Ammon's horn (tissue), 1 donor: ENCODE data around the gene PCGF3.
"Not testable (repeated sequence)": the region's sequence is repeated elsewhere in the genome, so short reads cannot be mapped to it uniquely, and the experiment has no call there.

Experiments used
- DNase-seq: peaks from one replicate; pipeline ENCODE4 v3.0.0-alpha.2; 2016; ENCODE audit warnings: low spot score

PCGF3 gene

GRCh38 chr4:668219-668618 lies 37.4 kb upstream of the PCGF3 start:
- not testable (repeated sequence) for DNase-seq

GRCh38 chr4:669806-670559 lies 35.6 kb upstream of the PCGF3 start:
- not testable (repeated sequence) for DNase-seq

- no peak for DNase-seq
Observed at GRCh38 chr4:671769-672168, 33.9 kb upstream of the PCGF3 start.

- DNase-seq, result no peak
Observed at GRCh38 chr4:673349-674091, 32.1 kb upstream of the PCGF3 start.

GRCh38 chr4:674172-675035 lies 31.2 kb upstream of the PCGF3 start, which contains the start of the genes ATP5ME and MYL5:
ATP5ME (minus strand) TSS chr4:674276; CDS start chr4:674247, 29 bp downstream.
MYL5 (plus strand) TSS chr4:674542; CDS start chr4:678027, 3,485 bp downstream.
- DNase-seq, result peak; percentile 97

- no peak for DNase-seq
Observed at GRCh38 chr4:675036-675882, 30.4 kb upstream of the PCGF3 start.

- DNase-seq, result no peak
Observed at GRCh38 chr4:675980-676870, 29.4 kb upstream of the PCGF3 start.

GRCh38 chr4:676871-677235 lies 28.8 kb upstream of the PCGF3 start:
- DNase-seq, result no peak

GRCh38 chr4:677431-678293 lies 28.0 kb upstream of the PCGF3 start:
- peak; percentile 65 for DNase-seq

GRCh38 chr4:678331-679103 lies 27.1 kb upstream of the PCGF3 start:
- DNase-seq, result no peak

- no peak for DNase-seq
Observed at GRCh38 chr4:679104-679481, 26.5 kb upstream of the PCGF3 start.

GRCh38 chr4:679629-680028 lies 26.0 kb upstream of the PCGF3 start:
- no peak for DNase-seq

- no peak for DNase-seq
Observed at GRCh38 chr4:680091-680490, 25.5 kb upstream of the PCGF3 start.

- DNase-seq, result no peak
Observed at GRCh38 chr4:680551-680927, 25.1 kb upstream of the PCGF3 start.

GRCh38 chr4:680928-681645 lies 24.5 kb upstream of the PCGF3 start:
- DNase-seq, result no peak

- DNase-seq, result no peak
Observed at GRCh38 chr4:681736-682451, 23.7 kb upstream of the PCGF3 start.

GRCh38 chr4:682490-683172 lies 23.0 kb upstream of the PCGF3 start:
- no peak for DNase-seq
